Esophagus squamous epithelium (tissue), 4 donors: ENCODE measurements around the gene OGA.

Experiments used
- CTCF ChIP-seq, 6 experiments: fragments of 450-650 bp in 4 of 6; fragments of 200-600 bp in 2 of 6; sonication (generic) in 2 of 6; IDR thresholded peaks; one replicate each; pipeline ENCODE4 v1.5.1; 2016 to 2019; ENCODE audit warnings: antibody characterized with exemption in 6 of 6, mild to moderate bottlenecking in 4 of 6, moderate library complexity in 4 of 6
- POLR2A ChIP-seq, 4 donors: fragments of 450-650 bp; IDR thresholded peaks; one replicate each; pipeline ENCODE4 v1.6.1; 2017; ENCODE audit warnings: antibody characterized with exemption in 4 of 4, mild to moderate bottlenecking in 4 of 4, moderate library complexity in 3 of 4

GRCh38 chr10:101828766-101829551 lies 10.7 kb upstream of the OGA start:
- TF ChIP-seq CTCF (IDR thresholded peaks at IDR 0.05): no peak
- TF ChIP-seq POLR2A (IDR thresholded peaks at IDR 0.05): no peak
